Activated CD4-positive, alpha-beta T cell treated with anti-CD3 and anti-CD28 coated beads, Interleukin-2, Interleukin-4, amounts not matched to agents 100 ng/mL and 50 ng/mL, durations not matched to agents 16 hours and 8 hours (primary cell): ENCODE measurements around the gene MATN1.

ENCODE experiments used
- DNase-seq: peaks from one replicate; pipeline ENCODE4 v3.0.0-alpha.2; 2020; ENCODE audit warnings: low spot score

The MATN1 gene

GRCh38 chr1:30718636-30719405, 4.6 kb downstream of the MATN1 start:
- peak; percentile 86 for DNase-seq

GRCh38 chr1:30718091-30718635, 5.2 kb downstream of the MATN1 start:
- DNase-seq, result peak; percentile 97

- DNase-seq, result no peak
Measured at GRCh38 chr1:30716646-30717045, 6.7 kb downstream of the MATN1 start.

- no peak for DNase-seq
Measured at GRCh38 chr1:30715886-30716285, 7.5 kb downstream of the MATN1 start.

- peak; percentile 14 for DNase-seq
Measured at GRCh38 chr1:30715216-30715615, 8.2 kb downstream of the MATN1 start.

- DNase-seq, result no peak
Measured at GRCh38 chr1:30714536-30715090, 8.8 kb downstream of the MATN1 start.

GRCh38 chr1:30714025-30714424, 9.4 kb downstream of the MATN1 start:
- DNase-seq, result no peak

GRCh38 chr1:30713311-30713710, 10.1 kb downstream of the MATN1 start:
- DNase-seq, result no peak

- DNase-seq, result no peak
Measured at GRCh38 chr1:30712583-30712982, 10.8 kb downstream of the MATN1 start.

- no peak for DNase-seq
Measured at GRCh38 chr1:30710407-30710806, 13.0 kb downstream of the MATN1 start.

- no peak for DNase-seq
Measured at GRCh38 chr1:30708361-30708728, 15.0 kb downstream of the MATN1 start.

- peak; percentile 68 for DNase-seq
Measured at GRCh38 chr1:30707412-30708360, 15.7 kb downstream of the MATN1 start.

- no peak for DNase-seq
Measured at GRCh38 chr1:30706528-30706927, 16.9 kb downstream of the MATN1 start.

- DNase-seq, result no peak
Measured at GRCh38 chr1:30705698-30706097, 17.7 kb downstream of the MATN1 start.

- no peak for DNase-seq
Measured at GRCh38 chr1:30704765-30705509, 18.4 kb downstream of the MATN1 start.

GRCh38 chr1:30704271-30704670, 19.1 kb downstream of the MATN1 start:
- DNase-seq, result no peak

GRCh38 chr1:30702823-30703222, 20.6 kb downstream of the MATN1 start:
- DNase-seq, result no peak

GRCh38 chr1:30701258-30701633, 22.1 kb downstream of the MATN1 start:
- no peak for DNase-seq

- no peak for DNase-seq
Measured at GRCh38 chr1:30700528-30701257, 22.7 kb downstream of the MATN1 start.

GRCh38 chr1:30699762-30700161, 23.6 kb downstream of the MATN1 start:
- DNase-seq, result no peak

- DNase-seq, result no peak
Measured at GRCh38 chr1:30698401-30698981, 24.9 kb downstream of the MATN1 start.
